ENCODE data around the gene CRCP. TPM values are rescaled to one million over a fixed set of nuclear protein-coding genes. Genes with fewer than 3 reads are reported as not detected.

Gene CRCP
- total and polyA plus RNA-seq, 2 of the 13 experiments (the other 11 are each of a cell fraction or from before 2014, with no cell fraction given): 22.7 to 31.0 TPM

DNA sequence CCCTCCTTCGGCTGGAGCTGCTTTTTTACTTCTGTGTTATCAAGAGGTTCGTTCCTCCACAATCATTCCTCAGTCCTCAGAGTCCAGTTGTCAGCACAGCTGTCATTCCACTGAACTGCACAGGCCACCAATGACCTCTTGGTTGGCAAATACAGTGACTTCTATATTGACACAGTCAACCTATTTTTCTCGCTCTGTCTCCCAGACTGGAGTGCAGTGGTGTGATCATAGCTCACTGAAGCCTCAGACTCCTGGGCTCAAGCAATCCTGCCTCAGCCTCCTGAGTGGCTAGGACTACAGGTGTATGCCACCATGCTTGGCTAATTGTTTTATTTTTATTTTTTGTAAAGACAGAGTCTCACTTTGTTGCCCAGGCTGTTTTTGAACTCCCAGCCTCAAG, 27.7 kb downstream of the CRCP start (continued):
- TF ChIP-seq ZMAT5 (CRISPR knock-in tag; IDR thresholded peaks at IDR 0.05; ENCODE audit: borderline replicate concordance, low read depth): no peak
- TF ChIP-seq TERF1 (CRISPR knock-in tag; IDR thresholded peaks at IDR 0.05): no peak
- TF ChIP-seq HDAC2 (CRISPR knock-in tag; IDR thresholded peaks at IDR 0.05): peak; percentile 90
- 0 out of 2 replicates have a peak, but pooled peaks have one; percentile 40 for TF ChIP-seq GATAD1 (CRISPR knock-in tag; IDR thresholded peaks at IDR 0.05)
- TF ChIP-seq MIER2 (CRISPR knock-in tag; IDR thresholded peaks at IDR 0.05): no peak
- no peak for TF ChIP-seq ZNF33B (CRISPR knock-in tag; IDR thresholded peaks at IDR 0.05)
- TF ChIP-seq, protein P1, sequence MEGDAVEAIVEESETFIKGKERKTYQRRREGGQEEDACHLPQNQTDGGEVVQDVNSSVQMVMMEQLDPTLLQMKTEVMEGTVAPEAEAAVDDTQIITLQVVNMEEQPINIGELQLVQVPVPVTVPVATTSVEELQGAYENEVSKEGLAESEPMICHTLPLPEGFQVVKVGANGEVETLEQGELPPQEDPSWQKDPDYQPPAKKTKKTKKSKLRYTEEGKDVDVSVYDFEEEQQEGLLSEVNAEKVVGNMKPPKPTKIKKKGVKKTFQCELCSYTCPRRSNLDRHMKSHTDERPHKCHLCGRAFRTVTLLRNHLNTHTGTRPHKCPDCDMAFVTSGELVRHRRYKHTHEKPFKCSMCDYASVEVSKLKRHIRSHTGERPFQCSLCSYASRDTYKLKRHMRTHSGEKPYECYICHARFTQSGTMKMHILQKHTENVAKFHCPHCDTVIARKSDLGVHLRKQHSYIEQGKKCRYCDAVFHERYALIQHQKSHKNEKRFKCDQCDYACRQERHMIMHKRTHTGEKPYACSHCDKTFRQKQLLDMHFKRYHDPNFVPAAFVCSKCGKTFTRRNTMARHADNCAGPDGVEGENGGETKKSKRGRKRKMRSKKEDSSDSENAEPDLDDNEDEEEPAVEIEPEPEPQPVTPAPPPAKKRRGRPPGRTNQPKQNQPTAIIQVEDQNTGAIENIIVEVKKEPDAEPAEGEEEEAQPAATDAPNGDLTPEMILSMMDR (CRISPR knock-in tag; IDR thresholded peaks at IDR 0.05): 0 out of 2 replicates have a peak, but pooled peaks have one; percentile 14
- TF ChIP-seq ELF3 (CRISPR knock-in tag; IDR thresholded peaks at IDR 0.05): peak; percentile 67
- 0 out of 2 replicates have a peak, but pooled peaks have one; percentile 33 for TF ChIP-seq SPEN (CRISPR knock-in tag; IDR thresholded peaks at IDR 0.05; ENCODE audit: low read depth)
- no peak; the same call in 1 of the 2 replicates for TF ChIP-seq TARDBP (CRISPR knock-in tag; IDR thresholded peaks at IDR 0.05)
- TF ChIP-seq, protein P2, sequence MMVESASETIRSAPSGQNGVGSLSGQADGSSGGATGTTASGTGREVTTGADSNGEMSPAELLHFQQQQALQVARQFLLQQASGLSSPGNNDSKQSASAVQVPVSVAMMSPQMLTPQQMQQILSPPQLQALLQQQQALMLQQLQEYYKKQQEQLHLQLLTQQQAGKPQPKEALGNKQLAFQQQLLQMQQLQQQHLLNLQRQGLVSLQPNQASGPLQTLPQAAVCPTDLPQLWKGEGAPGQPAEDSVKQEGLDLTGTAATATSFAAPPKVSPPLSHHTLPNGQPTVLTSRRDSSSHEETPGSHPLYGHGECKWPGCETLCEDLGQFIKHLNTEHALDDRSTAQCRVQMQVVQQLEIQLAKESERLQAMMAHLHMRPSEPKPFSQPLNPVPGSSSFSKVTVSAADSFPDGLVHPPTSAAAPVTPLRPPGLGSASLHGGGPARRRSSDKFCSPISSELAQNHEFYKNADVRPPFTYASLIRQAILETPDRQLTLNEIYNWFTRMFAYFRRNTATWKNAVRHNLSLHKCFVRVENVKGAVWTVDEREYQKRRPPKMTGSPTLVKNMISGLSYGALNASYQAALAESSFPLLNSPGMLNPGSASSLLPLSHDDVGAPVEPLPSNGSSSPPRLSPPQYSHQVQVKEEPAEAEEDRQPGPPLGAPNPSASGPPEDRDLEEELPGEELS (CRISPR knock-in tag; IDR thresholded peaks at IDR 0.05): peak; percentile 25; the same call in 1 of the 2 replicates
- TF ChIP-seq PPARG (CRISPR knock-in tag; conservative IDR thresholded peaks at IDR 0.05): peak; percentile 90
- no peak for TF ChIP-seq KLF16 (CRISPR knock-in tag; IDR thresholded peaks at IDR 0.05)
- TF ChIP-seq HMGXB4 (CRISPR knock-in tag; IDR thresholded peaks at IDR 0.05; ENCODE audit: borderline replicate concordance in 1 of 2, low read depth in 1 of 2): peak in 1 of 2 experiments; percentile 45; a peak in 1 of 4 replicates
- TF ChIP-seq MED1 (CRISPR knock-in tag; IDR thresholded peaks at IDR 0.05): peak; percentile 82
- TF ChIP-seq FOSL2 (CRISPR knock-in tag; IDR thresholded peaks at IDR 0.05): peak; percentile 76
- 0 out of 2 replicates have a peak, but pooled peaks have one; percentile 68 for TF ChIP-seq ZFP90 (CRISPR knock-in tag; IDR thresholded peaks at IDR 0.05; ENCODE audit: borderline replicate concordance)
- TF ChIP-seq, protein P3, sequence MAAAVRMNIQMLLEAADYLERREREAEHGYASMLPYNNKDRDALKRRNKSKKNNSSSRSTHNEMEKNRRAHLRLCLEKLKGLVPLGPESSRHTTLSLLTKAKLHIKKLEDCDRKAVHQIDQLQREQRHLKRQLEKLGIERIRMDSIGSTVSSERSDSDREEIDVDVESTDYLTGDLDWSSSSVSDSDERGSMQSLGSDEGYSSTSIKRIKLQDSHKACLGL (CRISPR knock-in tag; IDR thresholded peaks at IDR 0.05): no peak
- TF ChIP-seq KDM6A (CRISPR knock-in tag; IDR thresholded peaks at IDR 0.05; ENCODE audit: low read depth): peak; percentile 75
- peak; percentile 73; the same call in 1 of the 2 replicates for TF ChIP-seq HNF4A (CRISPR knock-in tag; IDR thresholded peaks at IDR 0.05)
- TF ChIP-seq HOXA3 (CRISPR knock-in tag; IDR thresholded peaks at IDR 0.05): peak; percentile 74; the same call in 1 of the 2 replicates
- TF ChIP-seq, protein P4, sequence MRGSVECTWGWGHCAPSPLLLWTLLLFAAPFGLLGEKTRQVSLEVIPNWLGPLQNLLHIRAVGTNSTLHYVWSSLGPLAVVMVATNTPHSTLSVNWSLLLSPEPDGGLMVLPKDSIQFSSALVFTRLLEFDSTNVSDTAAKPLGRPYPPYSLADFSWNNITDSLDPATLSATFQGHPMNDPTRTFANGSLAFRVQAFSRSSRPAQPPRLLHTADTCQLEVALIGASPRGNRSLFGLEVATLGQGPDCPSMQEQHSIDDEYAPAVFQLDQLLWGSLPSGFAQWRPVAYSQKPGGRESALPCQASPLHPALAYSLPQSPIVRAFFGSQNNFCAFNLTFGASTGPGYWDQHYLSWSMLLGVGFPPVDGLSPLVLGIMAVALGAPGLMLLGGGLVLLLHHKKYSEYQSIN (CRISPR knock-in tag; IDR thresholded peaks at IDR 0.05; ENCODE audit: borderline replicate concordance): no peak

All from HepG2 (cell line).